Upper lobe of left lung (tissue), 4 donors: ENCODE data around the gene TLE3.

Experiments
- CTCF ChIP-seq, 6 experiments: fragments of 450-650 bp in 4 of 6; fragments of 200-600 bp in 2 of 6; sonication (generic) in 2 of 6; IDR thresholded peaks; one replicate each; pipeline ENCODE4 v1.5.1; 2016 to 2019; ENCODE audit warnings: antibody characterized with exemption in 6 of 6
- EP300 ChIP-seq, 4 donors: sonication (generic); formaldehyde crosslinking; IDR thresholded peaks; one replicate each; pipeline ENCODE4 v1.5.1; 2017; ENCODE audit warnings: antibody characterized with exemption in 4 of 4, control low read depth in 2 of 4
- POLR2AphosphoS5 ChIP-seq, 2 donors: sonication (generic); formaldehyde crosslinking; IDR thresholded peaks; one replicate each; pipeline ENCODE4 v1.5.1; 2017; ENCODE audit warnings: antibody characterized with exemption in 2 of 2

GRCh38 chr15:70054884-70055387 lies 42.8 kb downstream of the TLE3 start:
- TF ChIP-seq CTCF (IDR thresholded peaks at IDR 0.05) (no peak), EP300 (IDR thresholded peaks at IDR 0.05) (no peak), POLR2AphosphoS5 (IDR thresholded peaks at IDR 0.05) (no peak)
